NCI-H226 (cell line): ENCODE data around the gene ERBB4.
"Not testable (repeated sequence)": the region's sequence is repeated elsewhere in the genome, so short reads cannot be mapped to it uniquely, and the experiment has no call there.

ENCODE experiments used
- DNase-seq: peaks from one replicate; pipeline ENCODE4 v3.0.0-alpha.2; 2015

Gene ERBB4

GRCh38 chr2:212193803-212194202, 344.8 kb downstream of the ERBB4 start:
- DNase-seq: no peak

- no peak for DNase-seq
These were observed 345.5 kb downstream of the ERBB4 start for GRCh38 chr2:212193056-212193455.

- not testable (repeated sequence) for DNase-seq
These were observed 347.2 kb downstream of the ERBB4 start for GRCh38 chr2:212191438-212191837.

GRCh38 chr2:212186166-212186565, 352.4 kb downstream of the ERBB4 start:
- DNase-seq: no peak

- no peak for DNase-seq
These were observed 357.0 kb downstream of the ERBB4 start for GRCh38 chr2:212181646-212182045.

GRCh38 chr2:212180408-212181083, 358.1 kb downstream of the ERBB4 start:
- no peak for DNase-seq

- DNase-seq: no peak
These were observed 360.9 kb downstream of the ERBB4 start for GRCh38 chr2:212177724-212178123.

GRCh38 chr2:212176151-212176550, 362.5 kb downstream of the ERBB4 start:
- DNase-seq: no peak

GRCh38 chr2:212173756-212174510, 364.7 kb downstream of the ERBB4 start:
- no peak for DNase-seq

GRCh38 chr2:212173331-212173730, 365.3 kb downstream of the ERBB4 start:
- DNase-seq: no peak

- no peak for DNase-seq
These were observed 368.2 kb downstream of the ERBB4 start for GRCh38 chr2:212170382-212170781.

GRCh38 chr2:212158081-212158480, 380.5 kb downstream of the ERBB4 start:
- DNase-seq: no peak

- peak; percentile 7 for DNase-seq
These were observed 381.6 kb downstream of the ERBB4 start for GRCh38 chr2:212157012-212157411.

GRCh38 chr2:212156088-212156487, 382.5 kb downstream of the ERBB4 start:
- DNase-seq: no peak

GRCh38 chr2:212154477-212154878, 384.1 kb downstream of the ERBB4 start:
- no peak for DNase-seq

- no peak for DNase-seq
These were observed 384.7 kb downstream of the ERBB4 start for GRCh38 chr2:212153923-212154322.

- DNase-seq: no peak
These were observed 390.6 kb downstream of the ERBB4 start for GRCh38 chr2:212147921-212148513.

GRCh38 chr2:212146416-212146815, 392.2 kb downstream of the ERBB4 start:
- no peak for DNase-seq

GRCh38 chr2:212145121-212145520, 393.5 kb downstream of the ERBB4 start:
- peak; percentile 2 for DNase-seq

GRCh38 chr2:212142631-212143030, 396.0 kb downstream of the ERBB4 start:
- no peak for DNase-seq

GRCh38 chr2:212141499-212141898, 397.1 kb downstream of the ERBB4 start:
- DNase-seq: no peak

- no peak for DNase-seq
These were observed 402.3 kb downstream of the ERBB4 start for GRCh38 chr2:212136216-212136795.

GRCh38 chr2:212135739-212136138, 402.9 kb downstream of the ERBB4 start:
- DNase-seq: no peak

GRCh38 chr2:212133337-212133736, 405.3 kb downstream of the ERBB4 start:
- DNase-seq: no peak
